Upper lobe of left lung (tissue), 4 donors: ENCODE data around the gene CNTRL.
A peak's percentile ranks its signal among the peaks of the same experiment; 100 is the strongest.

Experiments used
- POLR2AphosphoS5 ChIP-seq, 2 donors: sonication (generic); formaldehyde crosslinking; IDR thresholded peaks; one replicate each; pipeline ENCODE4 v1.5.1; 2017; ENCODE audit warnings: antibody characterized with exemption in 2 of 2
- TF ChIP-seq, protein P1 (sequence below), 6 experiments: fragments of 450-650 bp in 4 of 6; fragments of 200-600 bp in 2 of 6; sonication (generic) in 2 of 6; IDR thresholded peaks; one replicate each; pipeline ENCODE4 v1.5.1; 2016 to 2019; ENCODE audit warnings: antibody characterized with exemption in 6 of 6

- TF ChIP-seq, protein P1, sequence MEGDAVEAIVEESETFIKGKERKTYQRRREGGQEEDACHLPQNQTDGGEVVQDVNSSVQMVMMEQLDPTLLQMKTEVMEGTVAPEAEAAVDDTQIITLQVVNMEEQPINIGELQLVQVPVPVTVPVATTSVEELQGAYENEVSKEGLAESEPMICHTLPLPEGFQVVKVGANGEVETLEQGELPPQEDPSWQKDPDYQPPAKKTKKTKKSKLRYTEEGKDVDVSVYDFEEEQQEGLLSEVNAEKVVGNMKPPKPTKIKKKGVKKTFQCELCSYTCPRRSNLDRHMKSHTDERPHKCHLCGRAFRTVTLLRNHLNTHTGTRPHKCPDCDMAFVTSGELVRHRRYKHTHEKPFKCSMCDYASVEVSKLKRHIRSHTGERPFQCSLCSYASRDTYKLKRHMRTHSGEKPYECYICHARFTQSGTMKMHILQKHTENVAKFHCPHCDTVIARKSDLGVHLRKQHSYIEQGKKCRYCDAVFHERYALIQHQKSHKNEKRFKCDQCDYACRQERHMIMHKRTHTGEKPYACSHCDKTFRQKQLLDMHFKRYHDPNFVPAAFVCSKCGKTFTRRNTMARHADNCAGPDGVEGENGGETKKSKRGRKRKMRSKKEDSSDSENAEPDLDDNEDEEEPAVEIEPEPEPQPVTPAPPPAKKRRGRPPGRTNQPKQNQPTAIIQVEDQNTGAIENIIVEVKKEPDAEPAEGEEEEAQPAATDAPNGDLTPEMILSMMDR (IDR thresholded peaks at IDR 0.05) = peak in 5 of 6 experiments; percentile 14 to 44 (median 29)
- no peak for TF ChIP-seq POLR2AphosphoS5 (IDR thresholded peaks at IDR 0.05)
Observed at GRCh38 chr9:121055642-121056143, 19.1 kb upstream of the CNTRL start.
